Activated T-helper 17 cell treated with anti-CD3 and anti-CD28 coated beads, Interleukin-2, amount 50 U/mL, for 72 hours (primary cell): Measurements from ENCODE around the gene DTNBP1. TPM values are rescaled to one million over a fixed set of nuclear protein-coding genes. Genes with fewer than 3 reads are reported as not detected.
A peak's percentile ranks its signal among the peaks of the same experiment; 100 is the strongest.

ENCODE experiments used
- ATAC-seq: fragments of 150-1000 bp; cut with Tn5 transposase; replicated peaks from 2 replicates; pipeline ENCODE4 v1.10.0; 2021; ENCODE audit warnings: mild to moderate bottlenecking, moderate library complexity
- H3K27ac Mint-ChIP-seq: one replicate; pipeline ENCODE4 v1.8.0; 2022; ENCODE audit warnings: mixed read lengths
- H3K27me3 Mint-ChIP-seq: one replicate; pipeline ENCODE4 v1.8.0; 2022; ENCODE audit warnings: mixed read lengths
- H3K36me3 Mint-ChIP-seq: one replicate; pipeline ENCODE4 v1.8.0; 2022; ENCODE audit warnings: low read depth, mild to moderate bottlenecking, mixed read lengths
- H3K4me1 Mint-ChIP-seq: one replicate; pipeline ENCODE4 v1.8.0; 2022; ENCODE audit warnings: mixed read lengths
- H3K4me3 Mint-ChIP-seq: one replicate; pipeline ENCODE4 v1.8.0; 2022; ENCODE audit warnings: mild to moderate bottlenecking, mixed read lengths
- H3K9me3 Mint-ChIP-seq: one replicate; pipeline ENCODE4 v1.8.0; 2022; ENCODE audit warnings: mixed read lengths
- total RNA-seq, 2 donors: library from RNA; stranded (reverse); gene quantifications; one replicate each; pipeline ENCODE4 v1.2.3, GENCODE V29; 2022

DTNBP1 gene
- total RNA-seq, 2 donors from 2014 or later = 13.8 to 24.8 TPM

GRCh38 chr6:15538106-15538505, 124.7 kb downstream of the DTNBP1 start:
- peaks cover 5% of the 10 kb centered on the region for H3K9me3 Mint-ChIP-seq
- peak overlapping the region; percentile 61 for H3K27ac Mint-ChIP-seq
- H3K27me3 Mint-ChIP-seq = no peaks in the 10 kb centered on the region
- peaks cover 9% of the 10 kb centered on the region for H3K36me3 Mint-ChIP-seq
- no peak overlapping the region for H3K4me3 Mint-ChIP-seq
- no peak for ATAC-seq
- H3K4me1 Mint-ChIP-seq = peaks cover 3% of the 10 kb centered on the region

- no peaks in the 10 kb centered on the region for H3K27me3 Mint-ChIP-seq
- no peak overlapping the region for H3K4me3 Mint-ChIP-seq
- peaks cover 22% of the 10 kb centered on the region for H3K36me3 Mint-ChIP-seq
- H3K4me1 Mint-ChIP-seq = peaks cover 3% of the 10 kb centered on the region
- peaks cover 5% of the 10 kb centered on the region for H3K9me3 Mint-ChIP-seq
- no peak for ATAC-seq
- no peak overlapping the region for H3K27ac Mint-ChIP-seq
These were observed 126.5 kb downstream of the DTNBP1 start for GRCh38 chr6:15536198-15536955.

- ATAC-seq = no peak
- Mint-ChIP-seq H3K27me3 (no peaks in the 10 kb centered on the region), H3K4me1 (peaks cover 3% of the 10 kb centered on the region), H3K36me3 (peaks cover 30% of the 10 kb centered on the region), H3K9me3 (peaks cover 5% of the 10 kb centered on the region), H3K27ac (peak overlapping the region; percentile 4), H3K4me3 (no peak overlapping the region)
These were observed 127.2 kb downstream of the DTNBP1 start for GRCh38 chr6:15535495-15536197.

GRCh38 chr6:15534974-15535373, 127.9 kb downstream of the DTNBP1 start:
- peak overlapping the region; percentile 4 for H3K27ac Mint-ChIP-seq
- H3K36me3 Mint-ChIP-seq = peaks cover 37% of the 10 kb centered on the region

GRCh38 chr6:15533379-15534026, 129.3 kb downstream of the DTNBP1 start:
- no peak for ATAC-seq
- Mint-ChIP-seq H3K9me3 (peaks cover 5% of the 10 kb centered on the region), H3K36me3 (peaks cover 50% of the 10 kb centered on the region), H3K4me3 (no peak overlapping the region), H3K4me1 (no peaks in the 10 kb centered on the region), H3K27ac (no peak overlapping the region), H3K27me3 (no peaks in the 10 kb centered on the region)

More at GRCh38 chr6:15534974-15535373, 127.9 kb downstream of the DTNBP1 start:
- no peak for ATAC-seq
- Mint-ChIP-seq H3K27me3 (no peaks in the 10 kb centered on the region), H3K4me1 (peaks cover 3% of the 10 kb centered on the region), H3K4me3 (no peak overlapping the region), H3K9me3 (peaks cover 5% of the 10 kb centered on the region)

- Mint-ChIP-seq H3K9me3 (no peaks in the 10 kb centered on the region), H3K4me1 (no peaks in the 10 kb centered on the region), H3K36me3 (peaks cover 60% of the 10 kb centered on the region), H3K27ac (no peak overlapping the region), H3K27me3 (no peaks in the 10 kb centered on the region), H3K4me3 (no peak overlapping the region)
- ATAC-seq = no peak
These were observed 130.9 kb downstream of the DTNBP1 start for GRCh38 chr6:15531973-15532372.

- Mint-ChIP-seq H3K27me3 (no peaks in the 10 kb centered on the region), H3K9me3 (peaks cover 3% of the 10 kb centered on the region), H3K27ac (no peak overlapping the region), H3K4me3 (no peak overlapping the region), H3K36me3 (peaks cover 75% of the 10 kb centered on the region), H3K4me1 (peaks cover 9% of the 10 kb centered on the region)
- no peak for ATAC-seq
These were observed 132.4 kb downstream of the DTNBP1 start for GRCh38 chr6:15530411-15530810.

- Mint-ChIP-seq H3K27ac (no peak overlapping the region), H3K9me3 (peaks cover 4% of the 10 kb centered on the region), H3K4me3 (no peak overlapping the region), H3K27me3 (no peaks in the 10 kb centered on the region), H3K36me3 (peaks cover 89% of the 10 kb centered on the region), H3K4me1 (peaks cover 11% of the 10 kb centered on the region)
- no peak for ATAC-seq
These were observed 134.0 kb downstream of the DTNBP1 start for GRCh38 chr6:15528870-15529269.

- H3K9me3 Mint-ChIP-seq = peaks cover 4% of the 10 kb centered on the region
- no peak overlapping the region for H3K27ac Mint-ChIP-seq
- no peak overlapping the region for H3K4me3 Mint-ChIP-seq
- peaks cover 90% of the 10 kb centered on the region for H3K36me3 Mint-ChIP-seq
- peaks cover 11% of the 10 kb centered on the region for H3K4me1 Mint-ChIP-seq
- H3K27me3 Mint-ChIP-seq = no peaks in the 10 kb centered on the region
- no peak for ATAC-seq
These were observed 134.8 kb downstream of the DTNBP1 start for GRCh38 chr6:15527838-15528617.

GRCh38 chr6:15526212-15526701, 136.6 kb downstream of the DTNBP1 start:
- peak overlapping the region; percentile 79 for H3K27ac Mint-ChIP-seq

GRCh38 chr6:15524861-15525401, 137.9 kb downstream of the DTNBP1 start:
- Mint-ChIP-seq H3K27ac (peak overlapping the region; percentile 79), H3K4me3 (no peak overlapping the region), H3K27me3 (no peaks in the 10 kb centered on the region), H3K9me3 (peaks cover 4% of the 10 kb centered on the region), H3K36me3 (peaks cover 93% of the 10 kb centered on the region), H3K4me1 (peaks cover 11% of the 10 kb centered on the region)
- peak; percentile 25 for ATAC-seq

More at GRCh38 chr6:15526212-15526701, 136.6 kb downstream of the DTNBP1 start:
- peaks cover 93% of the 10 kb centered on the region for H3K36me3 Mint-ChIP-seq
- ATAC-seq = peak; percentile 67
- peaks cover 4% of the 10 kb centered on the region for H3K9me3 Mint-ChIP-seq
- no peak overlapping the region for H3K4me3 Mint-ChIP-seq
- H3K4me1 Mint-ChIP-seq = peaks cover 11% of the 10 kb centered on the region
- no peaks in the 10 kb centered on the region for H3K27me3 Mint-ChIP-seq

- no peaks in the 10 kb centered on the region for H3K27me3 Mint-ChIP-seq
- H3K27ac Mint-ChIP-seq = peak overlapping the region; percentile 76
- peaks cover 11% of the 10 kb centered on the region for H3K4me1 Mint-ChIP-seq
- H3K36me3 Mint-ChIP-seq = peaks cover 94% of the 10 kb centered on the region
- no peak overlapping the region for H3K4me3 Mint-ChIP-seq
- no peak for ATAC-seq
- H3K9me3 Mint-ChIP-seq = peaks cover 4% of the 10 kb centered on the region
These were observed 138.9 kb downstream of the DTNBP1 start for GRCh38 chr6:15523679-15524630.
